ENCODE results near the gene ITGA1. TPM values are rescaled to one million over a fixed set of nuclear protein-coding genes. Genes with fewer than 3 reads are reported as not detected.

Gene ITGA1
- total and polyA plus RNA-seq, 2 of the 8 experiments (the other 6 are each of a cell fraction or from before 2014, with no cell fraction given): 2.3 to 9.0 TPM

DNA sequence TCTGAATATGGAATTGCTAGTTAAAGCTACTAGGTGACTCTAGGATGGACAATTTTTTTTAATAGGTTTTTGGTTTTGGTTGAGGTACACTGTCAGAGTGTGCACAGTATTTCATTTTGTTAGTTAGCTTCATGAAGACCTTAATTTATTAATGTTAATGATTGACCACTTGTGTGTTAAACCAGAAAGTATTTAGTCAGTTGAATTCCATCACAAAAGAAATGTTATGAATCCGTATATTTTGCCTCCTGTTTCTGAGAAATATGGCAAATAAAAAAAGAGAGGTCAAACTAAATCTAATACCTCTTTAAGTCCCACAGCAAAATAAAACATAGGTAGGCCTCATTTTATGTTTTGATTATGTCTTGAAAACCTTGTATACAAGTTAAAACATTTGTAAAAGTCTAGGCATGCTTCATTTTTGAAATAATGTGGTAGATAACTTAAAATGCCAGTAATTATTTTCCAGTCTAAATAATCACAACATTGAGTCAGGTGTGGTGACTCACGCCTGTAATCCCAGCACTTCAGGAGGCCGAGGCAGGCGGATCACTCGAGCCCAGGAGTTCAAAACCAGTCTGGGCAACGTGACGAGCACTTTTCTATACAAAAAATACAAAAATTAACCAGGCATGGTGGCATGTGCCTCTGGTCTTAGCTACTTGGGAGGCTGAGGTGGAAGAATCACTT, 50.8 kb downstream of the ITGA1 start (continued):
- TF ChIP-seq, protein P1, sequence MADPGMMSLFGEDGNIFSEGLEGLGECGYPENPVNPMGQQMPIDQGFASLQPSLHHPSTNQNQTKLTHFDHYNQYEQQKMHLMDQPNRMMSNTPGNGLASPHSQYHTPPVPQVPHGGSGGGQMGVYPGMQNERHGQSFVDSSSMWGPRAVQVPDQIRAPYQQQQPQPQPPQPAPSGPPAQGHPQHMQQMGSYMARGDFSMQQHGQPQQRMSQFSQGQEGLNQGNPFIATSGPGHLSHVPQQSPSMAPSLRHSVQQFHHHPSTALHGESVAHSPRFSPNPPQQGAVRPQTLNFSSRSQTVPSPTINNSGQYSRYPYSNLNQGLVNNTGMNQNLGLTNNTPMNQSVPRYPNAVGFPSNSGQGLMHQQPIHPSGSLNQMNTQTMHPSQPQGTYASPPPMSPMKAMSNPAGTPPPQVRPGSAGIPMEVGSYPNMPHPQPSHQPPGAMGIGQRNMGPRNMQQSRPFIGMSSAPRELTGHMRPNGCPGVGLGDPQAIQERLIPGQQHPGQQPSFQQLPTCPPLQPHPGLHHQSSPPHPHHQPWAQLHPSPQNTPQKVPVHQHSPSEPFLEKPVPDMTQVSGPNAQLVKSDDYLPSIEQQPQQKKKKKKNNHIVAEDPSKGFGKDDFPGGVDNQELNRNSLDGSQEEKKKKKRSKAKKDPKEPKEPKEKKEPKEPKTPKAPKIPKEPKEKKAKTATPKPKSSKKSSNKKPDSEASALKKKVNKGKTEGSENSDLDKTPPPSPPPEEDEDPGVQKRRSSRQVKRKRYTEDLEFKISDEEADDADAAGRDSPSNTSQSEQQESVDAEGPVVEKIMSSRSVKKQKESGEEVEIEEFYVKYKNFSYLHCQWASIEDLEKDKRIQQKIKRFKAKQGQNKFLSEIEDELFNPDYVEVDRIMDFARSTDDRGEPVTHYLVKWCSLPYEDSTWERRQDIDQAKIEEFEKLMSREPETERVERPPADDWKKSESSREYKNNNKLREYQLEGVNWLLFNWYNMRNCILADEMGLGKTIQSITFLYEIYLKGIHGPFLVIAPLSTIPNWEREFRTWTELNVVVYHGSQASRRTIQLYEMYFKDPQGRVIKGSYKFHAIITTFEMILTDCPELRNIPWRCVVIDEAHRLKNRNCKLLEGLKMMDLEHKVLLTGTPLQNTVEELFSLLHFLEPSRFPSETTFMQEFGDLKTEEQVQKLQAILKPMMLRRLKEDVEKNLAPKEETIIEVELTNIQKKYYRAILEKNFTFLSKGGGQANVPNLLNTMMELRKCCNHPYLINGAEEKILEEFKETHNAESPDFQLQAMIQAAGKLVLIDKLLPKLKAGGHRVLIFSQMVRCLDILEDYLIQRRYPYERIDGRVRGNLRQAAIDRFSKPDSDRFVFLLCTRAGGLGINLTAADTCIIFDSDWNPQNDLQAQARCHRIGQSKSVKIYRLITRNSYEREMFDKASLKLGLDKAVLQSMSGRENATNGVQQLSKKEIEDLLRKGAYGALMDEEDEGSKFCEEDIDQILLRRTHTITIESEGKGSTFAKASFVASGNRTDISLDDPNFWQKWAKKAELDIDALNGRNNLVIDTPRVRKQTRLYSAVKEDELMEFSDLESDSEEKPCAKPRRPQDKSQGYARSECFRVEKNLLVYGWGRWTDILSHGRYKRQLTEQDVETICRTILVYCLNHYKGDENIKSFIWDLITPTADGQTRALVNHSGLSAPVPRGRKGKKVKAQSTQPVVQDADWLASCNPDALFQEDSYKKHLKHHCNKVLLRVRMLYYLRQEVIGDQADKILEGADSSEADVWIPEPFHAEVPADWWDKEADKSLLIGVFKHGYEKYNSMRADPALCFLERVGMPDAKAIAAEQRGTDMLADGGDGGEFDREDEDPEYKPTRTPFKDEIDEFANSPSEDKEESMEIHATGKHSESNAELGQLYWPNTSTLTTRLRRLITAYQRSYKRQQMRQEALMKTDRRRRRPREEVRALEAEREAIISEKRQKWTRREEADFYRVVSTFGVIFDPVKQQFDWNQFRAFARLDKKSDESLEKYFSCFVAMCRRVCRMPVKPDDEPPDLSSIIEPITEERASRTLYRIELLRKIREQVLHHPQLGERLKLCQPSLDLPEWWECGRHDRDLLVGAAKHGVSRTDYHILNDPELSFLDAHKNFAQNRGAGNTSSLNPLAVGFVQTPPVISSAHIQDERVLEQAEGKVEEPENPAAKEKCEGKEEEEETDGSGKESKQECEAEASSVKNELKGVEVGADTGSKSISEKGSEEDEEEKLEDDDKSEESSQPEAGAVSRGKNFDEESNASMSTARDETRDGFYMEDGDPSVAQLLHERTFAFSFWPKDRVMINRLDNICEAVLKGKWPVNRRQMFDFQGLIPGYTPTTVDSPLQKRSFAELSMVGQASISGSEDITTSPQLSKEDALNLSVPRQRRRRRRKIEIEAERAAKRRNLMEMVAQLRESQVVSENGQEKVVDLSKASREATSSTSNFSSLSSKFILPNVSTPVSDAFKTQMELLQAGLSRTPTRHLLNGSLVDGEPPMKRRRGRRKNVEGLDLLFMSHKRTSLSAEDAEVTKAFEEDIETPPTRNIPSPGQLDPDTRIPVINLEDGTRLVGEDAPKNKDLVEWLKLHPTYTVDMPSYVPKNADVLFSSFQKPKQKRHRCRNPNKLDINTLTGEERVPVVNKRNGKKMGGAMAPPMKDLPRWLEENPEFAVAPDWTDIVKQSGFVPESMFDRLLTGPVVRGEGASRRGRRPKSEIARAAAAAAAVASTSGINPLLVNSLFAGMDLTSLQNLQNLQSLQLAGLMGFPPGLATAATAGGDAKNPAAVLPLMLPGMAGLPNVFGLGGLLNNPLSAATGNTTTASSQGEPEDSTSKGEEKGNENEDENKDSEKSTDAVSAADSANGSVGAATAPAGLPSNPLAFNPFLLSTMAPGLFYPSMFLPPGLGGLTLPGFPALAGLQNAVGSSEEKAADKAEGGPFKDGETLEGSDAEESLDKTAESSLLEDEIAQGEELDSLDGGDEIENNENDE (IDR thresholded peaks at IDR 0.05; ENCODE audit: insufficient replicate concordance, low read length): no peak
- TF ChIP-seq SIN3A (conservative IDR thresholded peaks at IDR 0.05 in 1 of 2, IDR thresholded peaks at IDR 0.05 in 1 of 2; ENCODE audit: low read depth in 1 of 2, low read length in 2 of 2): no peak
- TF ChIP-seq, protein P2, sequence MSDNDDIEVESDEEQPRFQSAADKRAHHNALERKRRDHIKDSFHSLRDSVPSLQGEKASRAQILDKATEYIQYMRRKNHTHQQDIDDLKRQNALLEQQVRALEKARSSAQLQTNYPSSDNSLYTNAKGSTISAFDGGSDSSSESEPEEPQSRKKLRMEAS (IDR thresholded peaks at IDR 0.05): no peak
- TF ChIP-seq KDM4A (IDR thresholded peaks at IDR 0.05; ENCODE audit: low read depth, low read length, severe bottlenecking): no peak
- no peak for TF ChIP-seq SIX5 (IDR thresholded peaks at IDR 0.05; ENCODE audit: low read depth, low read length)
- no peak for TF ChIP-seq SUZ12 (IDR thresholded peaks at IDR 0.05; ENCODE audit: low read length)
